Gastroesophageal sphincter (tissue), 4 donors: Measurements from ENCODE around the gene DACH1. TPM values are rescaled to one million over a fixed set of nuclear protein-coding genes. Genes with fewer than 3 reads are reported as not detected.
"Not testable (repeated sequence)": the region's sequence is repeated elsewhere in the genome, so short reads cannot be mapped to it uniquely, and the experiment has no call there.

Experiments
- ATAC-seq: fragments of 150-250 bp; one replicate; pipeline ENCODE4 v1.9.1; 2016; ENCODE audit warnings: mild to moderate bottlenecking, moderate library complexity
- H3K27ac ChIP-seq, 4 donors: fragments of 200-600 bp; sonication (generic) in 3 of 4; 1 replicate in 3 of 4; 2 replicates in 1 of 4; pipeline ENCODE4 v1.5.1; 2016 to 2019
- H3K27me3 ChIP-seq: fragments of 200-600 bp; sonication (generic); one replicate; pipeline ENCODE4 v1.5.1; 2019
- H3K36me3 ChIP-seq, 2 donors: fragments of 200-600 bp; sonication (generic); one replicate each; pipeline ENCODE4 v1.5.1; 2019; ENCODE audit warnings: control low read depth in 1 of 2
- H3K4me1 ChIP-seq, 3 donors: fragments of 200-600 bp; sonication (generic); 1 replicate in 2 of 3; 2 replicates in 1 of 3; pipeline ENCODE4 v1.5.1; 2016 to 2019; ENCODE audit warnings: control low read depth in 2 of 3
- H3K4me3 ChIP-seq, 2 donors: fragments of 200-600 bp; sonication (generic); one replicate each; pipeline ENCODE4 v1.5.1; 2019; ENCODE audit warnings: mild to moderate bottlenecking in 1 of 2, moderate library complexity in 1 of 2
- H3K9me3 ChIP-seq, 3 donors: fragments of 200-600 bp; sonication (generic); one replicate each; pipeline ENCODE4 v1.5.1; 2017 to 2019; ENCODE audit warnings: control low read depth in 2 of 3
- CTCF ChIP-seq, 4 experiments: fragments of 200-600 bp in 2 of 4; fragments of 450-650 bp in 2 of 4; sonication (generic) in 1 of 4; IDR thresholded peaks; one replicate each; pipeline ENCODE4 v1.5.1; 2017 to 2019; ENCODE audit warnings: antibody characterized with exemption in 4 of 4, mild to moderate bottlenecking in 2 of 4, moderate library complexity in 2 of 4
- EP300 ChIP-seq: sonication (generic); formaldehyde crosslinking; IDR thresholded peaks from one replicate; pipeline ENCODE4 v1.6.1; 2017; ENCODE audit warnings: antibody characterized with exemption, mild to moderate bottlenecking
- POLR2A ChIP-seq, 2 donors: fragments of 450-650 bp; IDR thresholded peaks; one replicate each; pipeline ENCODE4 v1.6.1; 2017; ENCODE audit warnings: antibody characterized with exemption in 2 of 2, mild to moderate bottlenecking in 2 of 2, moderate library complexity in 1 of 2
- POLR2AphosphoS5 ChIP-seq: sonication (generic); formaldehyde crosslinking; IDR thresholded peaks from one replicate; pipeline ENCODE4 v1.6.1; 2017; ENCODE audit warnings: antibody characterized with exemption
- WGBS, 2 donors: methylation state at CpG; one replicate each; pipeline ENCODE4 v1.1.5; 2018; ENCODE audit warnings: low coverage in 1 of 2; 5-methylcytosine and 5-hydroxymethylcytosine counted together
- total RNA-seq, 4 donors: library from RNA; depleted of rRNA; stranded (reverse); fragments of >200 nt; gene quantifications; one replicate each; pipeline ENCODE4 v1.1.0, GENCODE V29; 2016

Gene DACH1
- total RNA-seq, 4 donors from 2014 or later, result 1.1 to 2.1 (median 1.7) TPM

- Histone ChIP-seq H3K27ac (no peak overlapping the region), H3K36me3 (no peaks in the 10 kb centered on the region), H3K27me3 (no peaks in the 10 kb centered on the region), H3K9me3 (no peaks in the 10 kb centered on the region), H3K4me3 (no peak overlapping the region), H3K4me1 (no peaks in the 10 kb centered on the region)
- 77 to 83% methylated on average over 3 of the region's 3 CpGs for WGBS, 2 donors
- TF ChIP-seq POLR2A (IDR thresholded peaks at IDR 0.05) (no peak), CTCF (IDR thresholded peaks at IDR 0.05) (no peak), EP300 (no peak), POLR2AphosphoS5 (no peak)
- no peak for ATAC-seq
Observed at GRCh38 chr13:71853725-71854124, 13.3 kb downstream of the DACH1 start.

GRCh38 chr13:71852736-71853135 is 14.3 kb downstream of the DACH1 start:
- Histone ChIP-seq H3K27me3 (no peaks in the 10 kb centered on the region), H3K4me1 (no peaks in the 10 kb centered on the region), H3K9me3 (no peaks in the 10 kb centered on the region), H3K27ac (no peak overlapping the region), H3K4me3 (no peak overlapping the region), H3K36me3 (no peaks in the 10 kb centered on the region)
- TF ChIP-seq EP300 (no peak), POLR2A (IDR thresholded peaks at IDR 0.05) (no peak), POLR2AphosphoS5 (no peak), CTCF (IDR thresholded peaks at IDR 0.05) (no peak)
- no peak for ATAC-seq
- 79 to 81% methylated on average over 2 of the region's 2 CpGs for whole genome bisulfite sequencing, 2 donors

- Histone ChIP-seq H3K4me1 (no peaks in the 10 kb centered on the region), H3K9me3 (no peaks in the 10 kb centered on the region), H3K27me3 (no peaks in the 10 kb centered on the region), H3K27ac (no peak overlapping the region), H3K4me3 (no peak overlapping the region), H3K36me3 (no peaks in the 10 kb centered on the region)
- TF ChIP-seq POLR2AphosphoS5, result no peak
- TF ChIP-seq CTCF (IDR thresholded peaks at IDR 0.05), result no peak
- no peak for TF ChIP-seq POLR2A (IDR thresholded peaks at IDR 0.05)
- TF ChIP-seq EP300, result no peak
- ATAC-seq, result no peak
- 65 to 89% methylated on average over 7 to 8 of the region's 9 CpGs for WGBS, 2 donors
Observed at GRCh38 chr13:71851498-71852409, 15.2 kb downstream of the DACH1 start.

- no peak for ATAC-seq
- H3K27me3 ChIP-seq, result no peaks in the 10 kb centered on the region
- H3K36me3 ChIP-seq, result no peaks in the 10 kb centered on the region
- no peak for TF ChIP-seq CTCF (IDR thresholded peaks at IDR 0.05)
- no peak for TF ChIP-seq POLR2AphosphoS5
- no peak for TF ChIP-seq EP300
- no peak for TF ChIP-seq POLR2A (IDR thresholded peaks at IDR 0.05)
- H3K4me3 ChIP-seq, result no peak overlapping the region
- H3K27ac ChIP-seq, result no peak overlapping the region
- WGBS, 2 donors, result 96 to 97% methylated on average over 3 of the region's 3 CpGs
- no peaks in the 10 kb centered on the region for H3K9me3 ChIP-seq
- H3K4me1 ChIP-seq, result no peaks in the 10 kb centered on the region
Observed at GRCh38 chr13:71842003-71842402, 25.0 kb downstream of the DACH1 start.

- TF ChIP-seq EP300, result no peak
- no peak for TF ChIP-seq POLR2A (IDR thresholded peaks at IDR 0.05)
- no peak for TF ChIP-seq POLR2AphosphoS5
- no peaks in the 10 kb centered on the region for H3K4me1 ChIP-seq
- H3K27ac ChIP-seq, result no peak overlapping the region
- ATAC-seq, result no peak
- 55 to 61% methylated on average over 2 of the region's 2 CpGs for WGBS, 2 donors
- no peak overlapping the region for H3K4me3 ChIP-seq
- H3K36me3 ChIP-seq, result no peaks in the 10 kb centered on the region
- no peaks in the 10 kb centered on the region for H3K27me3 ChIP-seq
- H3K9me3 ChIP-seq, result no peaks in the 10 kb centered on the region
Observed at GRCh38 chr13:71838842-71839241, 28.2 kb downstream of the DACH1 start.

GRCh38 chr13:71837582-71837981 is 29.4 kb downstream of the DACH1 start:
- WGBS, 2 donors, result 84 to 100% methylated on average over 3 of the region's 5 CpGs

More at GRCh38 chr13:71837582-71837981, 29.4 kb downstream of the DACH1 start:
- H3K27ac ChIP-seq, ATAC-seq, H3K27me3 ChIP-seq, H3K36me3 ChIP-seq, H3K4me1 ChIP-seq, H3K4me3 ChIP-seq, H3K9me3 ChIP-seq: not testable (repeated sequence)
